ENCODE results near the gene PITHD1.

DNA sequence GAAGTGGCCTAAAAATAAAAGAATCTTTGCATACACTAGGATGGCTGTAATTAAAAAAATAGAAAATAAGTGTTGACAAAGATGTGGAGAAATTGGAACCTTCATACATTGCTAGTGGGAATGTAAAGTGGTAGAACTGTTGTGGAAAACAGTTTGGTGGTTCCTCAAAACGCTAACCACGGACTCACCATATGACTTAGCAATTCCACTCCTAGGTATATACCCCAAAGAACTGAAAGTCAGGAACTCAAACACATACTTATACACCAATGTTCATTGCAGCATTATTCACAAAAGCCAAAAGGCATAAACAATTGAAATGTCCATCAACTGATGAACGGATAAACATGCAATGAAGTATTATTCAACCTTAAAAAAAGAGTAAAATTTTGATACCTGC, 57.8 kb downstream of the PITHD1 start:
- no peak for TF ChIP-seq POLR2A (IDR thresholded peaks at IDR 0.05; ENCODE audit: low read depth, low read length)
- TF ChIP-seq TAF1 (IDR thresholded peaks at IDR 0.05; ENCODE audit: low read depth, low read length), result no peak
- no peak for TF ChIP-seq PAX5 (IDR thresholded peaks at IDR 0.05; ENCODE audit: insufficient read depth, low read length, severe bottlenecking)
- TF ChIP-seq POU2F2 (IDR thresholded peaks at IDR 0.05; ENCODE audit: low read depth, low read length), result no peak
